Neural cell (in vitro differentiated cells): ENCODE results near the gene JPT2. TPM values are rescaled to one million over a fixed set of nuclear protein-coding genes. Genes with fewer than 3 reads are reported as not detected.

Source experiments
- H2AFZ ChIP-seq: fragments of 200-600, 300-800 bp; sonication (generic), shearing (Covaris generic); 2 replicates; pipeline ENCODE4 v1.6.0; 2014; ENCODE audit warnings: low read depth, mild to moderate bottlenecking, antibody characterized with exemption, low read length, moderate library complexity
- H3F3A ChIP-seq: fragments of 200-600 bp; shearing (Covaris generic); 2 replicates; pipeline ENCODE4 v1.6.1; 2016; ENCODE audit warnings: mild to moderate bottlenecking, moderate library complexity, mixed read lengths, antibody characterized with exemption, low read length; ENCODE audit not compliant: insufficient read depth, poor library complexity, severe bottlenecking
- H3K27ac ChIP-seq: fragments of 200-600, 300-800 bp; sonication (generic), shearing (Covaris generic); 2 replicates; pipeline ENCODE4 v1.5.1; 2014; ENCODE audit warnings: mild to moderate bottlenecking, low read length, moderate library complexity
- H3K27me3 ChIP-seq: fragments of 300-800, 200-600 bp; sonication (generic), shearing (Covaris generic); 2 replicates; pipeline ENCODE4 v1.6.0; 2014; ENCODE audit warnings: mild to moderate bottlenecking, low read depth, low read length, moderate library complexity; ENCODE audit not compliant: insufficient read depth
- H3K36me3 ChIP-seq: fragments of 300-800, 200-600 bp; sonication (generic), shearing (Covaris generic); 2 replicates; pipeline ENCODE4 v1.5.1; 2014; ENCODE audit warnings: mild to moderate bottlenecking, antibody characterized with exemption, low read length, moderate library complexity; ENCODE audit not compliant: insufficient read depth
- H3K4me2 ChIP-seq: fragments of 300-800, 200-600 bp; sonication (generic), shearing (Covaris generic); 2 replicates; pipeline ENCODE4 v1.6.0; 2014; ENCODE audit warnings: mild to moderate bottlenecking, low read length
- H3K4me3 ChIP-seq: fragments of 300-800, 200-600 bp; sonication (generic), shearing (Covaris generic); 2 replicates; pipeline ENCODE4 v1.5.1; 2014; ENCODE audit warnings: mild to moderate bottlenecking, low read length, moderate library complexity
- H3K79me2 ChIP-seq: fragments of 200-600 bp; shearing (Covaris generic); replicated peaks from 2 replicates; pipeline ENCODE4 v1.6.0; 2014; ENCODE audit warnings: mild to moderate bottlenecking, low read length, moderate library complexity; ENCODE audit not compliant: insufficient read depth
- H3K9ac ChIP-seq: fragments of 300-800, 200-600 bp; sonication (generic), shearing (Covaris generic); 2 replicates; pipeline ENCODE4 v1.6.1; 2016; ENCODE audit warnings: mild to moderate bottlenecking, low read length, mixed read lengths
- H3K9me2 ChIP-seq: fragments of 200-600 bp; shearing (Covaris generic); 2 replicates; pipeline ENCODE4 v1.6.1; 2016; ENCODE audit warnings: mild to moderate bottlenecking, low read length, mixed read lengths; ENCODE audit not compliant: insufficient read depth
- H3K9me3 ChIP-seq: fragments of 200-600, 300-800 bp; sonication (generic), shearing (Covaris generic); 2 replicates; pipeline ENCODE4 v1.6.1; 2016; ENCODE audit warnings: mild to moderate bottlenecking, mixed run types, low read length, moderate library complexity, mixed read lengths
- H4K20me1 ChIP-seq: fragments of 200-600 bp; shearing (Covaris generic); 2 replicates; pipeline ENCODE4 v1.6.1; 2016; ENCODE audit warnings: mild to moderate bottlenecking, mixed run types; ENCODE audit not compliant: insufficient read depth
- CTCF ChIP-seq: fragments of 450-650 bp; IDR thresholded peaks from 2 replicates; pipeline ENCODE4 v1.5.1; 2014; ENCODE audit warnings: antibody characterized with exemption, mild to moderate bottlenecking, moderate library complexity; ENCODE audit not compliant: poor library complexity, severe bottlenecking
- EP300 ChIP-seq: fragments of 450-650 bp; conservative IDR thresholded peaks from 2 replicates; pipeline ENCODE4 v1.6.1; 2014; ENCODE audit warnings: antibody characterized with exemption, mild to moderate bottlenecking, moderate library complexity; ENCODE audit not compliant: poor library complexity, severe bottlenecking
- EZH2 ChIP-seq: fragments of 200-600, 300-800 bp; shearing (Covaris generic), sonication (generic); IDR thresholded peaks from 2 replicates; pipeline ENCODE4 v1.6.1; 2014; ENCODE audit warnings: antibody characterized with exemption, low read length, borderline replicate concordance, mild to moderate bottlenecking; ENCODE audit not compliant: insufficient read depth, poor library complexity, severe bottlenecking
- POLR2AphosphoS5 ChIP-seq: IDR thresholded peaks from 2 replicates; pipeline ENCODE4 v1.6.1; 2012
- RAD21 ChIP-seq: fragments of 450-650 bp; conservative IDR thresholded peaks from 2 replicates; pipeline ENCODE4 v1.6.1; 2014; ENCODE audit warnings: antibody characterized with exemption, mild to moderate bottlenecking, moderate library complexity
- REST ChIP-seq: IDR thresholded peaks from 2 replicates; pipeline ENCODE4 v1.6.1; 2012; ENCODE audit warnings: borderline replicate concordance
- SMC3 ChIP-seq: fragments of 450-650 bp; conservative IDR thresholded peaks from 2 replicates; pipeline ENCODE4 v1.6.1; 2014; ENCODE audit warnings: antibody characterized with exemption, mild to moderate bottlenecking, moderate library complexity; ENCODE audit not compliant: poor library complexity
- TAF1 ChIP-seq: IDR thresholded peaks from 2 replicates; pipeline ENCODE4 v1.6.1; 2012; ENCODE audit warnings: low read depth
- polyA plus RNA-seq: library from polyadenylated mRNA; depleted of rRNA; stranded (reverse); fragments of >200 nt; gene quantifications from 2 replicates; pipeline ENCODE4 v1.2.3, GENCODE V29; 2014

The JPT2 gene
- polyA plus RNA-seq, 1 donor from 2014 or later, result 61.4 TPM

- no peak overlapping the region for H3K4me3 ChIP-seq
Measured at GRCh38 chr16:1696863-1697262, 18.8 kb downstream of the JPT2 start.

GRCh38 chr16:1698680-1699079 is 20.6 kb downstream of the JPT2 start:
- Histone ChIP-seq H3K27ac (no peak overlapping the region), H2AFZ (no peak overlapping the region), H3K36me3 (peaks cover 4% of the 10 kb centered on the region)

More at GRCh38 chr16:1696863-1697262, 18.8 kb downstream of the JPT2 start:
- no peak for TF ChIP-seq POLR2AphosphoS5
- no peak for TF ChIP-seq RAD21
- TF ChIP-seq CTCF, result no peak
- TF ChIP-seq EZH2, result no peak
- no peak for TF ChIP-seq EP300
- no peak for TF ChIP-seq SMC3
- no peak for TF ChIP-seq TAF1
- Histone ChIP-seq H3K9ac (no peak overlapping the region), H3K36me3 (peaks cover 9% of the 10 kb centered on the region), H3K4me2 (no peak overlapping the region), H3F3A (no peaks in the 10 kb centered on the region), H3K79me2 (no peaks in the 10 kb centered on the region), H3K9me2 (no peaks in the 10 kb centered on the region), H3K27ac (no peak overlapping the region), H4K20me1 (no peaks in the 10 kb centered on the region), H2AFZ (no peak overlapping the region), H3K9me3 (no peaks in the 10 kb centered on the region), H3K27me3 (no peaks in the 10 kb centered on the region)

More at GRCh38 chr16:1698680-1699079, 20.6 kb downstream of the JPT2 start:
- H4K20me1 ChIP-seq, result no peaks in the 10 kb centered on the region
- TF ChIP-seq RAD21 (no peak), CTCF (no peak), TAF1 (no peak), POLR2AphosphoS5 (no peak), REST (no peak), EZH2 (no peak)
- no peaks in the 10 kb centered on the region for H3K79me2 ChIP-seq
- H3K27me3 ChIP-seq, result no peaks in the 10 kb centered on the region
- H3K4me3 ChIP-seq, result no peak overlapping the region
- H3K9me2 ChIP-seq, result no peaks in the 10 kb centered on the region
- H3F3A ChIP-seq, result no peaks in the 10 kb centered on the region
- no peak overlapping the region for H3K9ac ChIP-seq
- H3K4me2 ChIP-seq, result no peak overlapping the region
- no peaks in the 10 kb centered on the region for H3K9me3 ChIP-seq
